H9 (cell line): ENCODE results near the gene RNF213. TPM values are rescaled to one million over a fixed set of nuclear protein-coding genes. Genes with fewer than 3 reads are reported as not detected.

Experiments used
- DNase-seq: peaks from one replicate; pipeline ENCODE4 v3.0.0-alpha.2; 2017
- H2AFZ ChIP-seq: one replicate; pipeline ENCODE4 v1.6.1; 2013; ENCODE audit warnings: mild to moderate bottlenecking, low read length, control low read depth, moderate library complexity
- H2AK5ac ChIP-seq: 2 replicates; pipeline ENCODE4 v1.6.1; 2013; ENCODE audit warnings: low read length, control low read depth, mixed read lengths; ENCODE audit not compliant: insufficient read length
- H2BK120ac ChIP-seq: one replicate; pipeline ENCODE4 v1.6.1; 2013; ENCODE audit warnings: low read depth, mild to moderate bottlenecking, low read length, control low read depth, inconsistent platforms; ENCODE audit not compliant: poor library complexity, severe bottlenecking
- H2BK12ac ChIP-seq: 2 replicates; pipeline ENCODE4 v1.6.1; 2013; ENCODE audit warnings: low read length, control low read depth, mixed read lengths, low read depth; ENCODE audit not compliant: insufficient read length
- H2BK15ac ChIP-seq: 2 replicates; pipeline ENCODE4 v1.6.1; 2013; ENCODE audit warnings: low read depth, low read length, control low read depth
- H2BK20ac ChIP-seq: one replicate; pipeline ENCODE4 v1.6.1; 2013; ENCODE audit warnings: low read depth, mild to moderate bottlenecking, low read length, control low read depth, inconsistent platforms; ENCODE audit not compliant: poor library complexity, severe bottlenecking
- H2BK5ac ChIP-seq: 2 replicates; pipeline ENCODE4 v1.6.1; 2013; ENCODE audit warnings: low read length, control low read depth, mixed read lengths; ENCODE audit not compliant: insufficient read length
- H3K14ac ChIP-seq: 2 replicates; pipeline ENCODE4 v1.6.1; 2013; ENCODE audit warnings: low read length, control low read depth; ENCODE audit not compliant: insufficient read depth
- H3K18ac ChIP-seq: 2 replicates; pipeline ENCODE4 v1.6.1; 2013; ENCODE audit warnings: low read depth, mild to moderate bottlenecking, mixed read lengths, low read length, control low read depth; ENCODE audit not compliant: insufficient read length
- H3K23ac ChIP-seq: 2 replicates; pipeline ENCODE4 v1.6.1; 2013; ENCODE audit warnings: low read length, control low read depth, mixed read lengths, low read depth; ENCODE audit not compliant: insufficient read length
- H3K23me2 ChIP-seq: 2 replicates; pipeline ENCODE4 v1.6.1; 2013; ENCODE audit warnings: low read depth, mild to moderate bottlenecking, mixed read lengths, low read length, control low read depth; ENCODE audit not compliant: insufficient read length, poor library complexity, severe bottlenecking
- H3K27ac ChIP-seq: 2 replicates; pipeline ENCODE4 v1.5.1; 2013; ENCODE audit warnings: low read length, control low read depth, mixed read lengths, low read depth; ENCODE audit not compliant: insufficient read length
- H3K27me3 ChIP-seq: 2 replicates; pipeline ENCODE4 v1.6.1; 2013; ENCODE audit warnings: low read length, control low read depth, inconsistent platforms; ENCODE audit not compliant: insufficient read depth
- H3K4ac ChIP-seq: 2 replicates; pipeline ENCODE4 v1.6.1; 2013; ENCODE audit warnings: low read depth, mild to moderate bottlenecking, control low read depth, inconsistent platforms, low read length, moderate library complexity
- H3K4me1 ChIP-seq: 2 replicates; pipeline ENCODE4 v1.6.1; 2013; ENCODE audit warnings: low read length, control low read depth, inconsistent platforms; ENCODE audit not compliant: insufficient read depth
- H3K4me2 ChIP-seq: 2 replicates; pipeline ENCODE4 v1.6.1; 2013; ENCODE audit warnings: low read length, control low read depth, mixed read lengths; ENCODE audit not compliant: insufficient read length, insufficient read depth
- H3K56ac ChIP-seq: 2 replicates; pipeline ENCODE4 v1.6.1; 2013; ENCODE audit warnings: low read depth, mild to moderate bottlenecking, mixed read lengths, low read length, control low read depth; ENCODE audit not compliant: insufficient read length
- H3K79me1 ChIP-seq: 2 replicates; pipeline ENCODE4 v1.6.1; 2013; ENCODE audit warnings: low read depth, mild to moderate bottlenecking, moderate library complexity, low read length, control low read depth, inconsistent platforms; ENCODE audit not compliant: insufficient read depth, poor library complexity, severe bottlenecking
- H3K79me2 ChIP-seq: 2 replicates; pipeline ENCODE4 v1.6.1; 2013; ENCODE audit warnings: low read length, control low read depth, inconsistent platforms; ENCODE audit not compliant: insufficient read depth
- H3K9ac ChIP-seq: 2 replicates; pipeline ENCODE4 v1.6.1; 2013; ENCODE audit warnings: low read length, control low read depth, mixed read lengths; ENCODE audit not compliant: insufficient read length; ENCODE audit errors: extremely low read depth
- H3K9me3 ChIP-seq: one replicate; pipeline ENCODE4 v1.6.1; 2013; ENCODE audit warnings: low read depth, low read length, inconsistent platforms; ENCODE audit not compliant: control insufficient read depth
- H3T11ph ChIP-seq: one replicate; pipeline ENCODE4 v1.6.1; 2013; ENCODE audit warnings: mild to moderate bottlenecking, low read length, control low read depth, inconsistent platforms
- H4K20me1 ChIP-seq: one replicate; pipeline ENCODE4 v1.6.1; 2013; ENCODE audit not compliant: control insufficient read depth, insufficient read length, insufficient read depth
- H4K5ac ChIP-seq: 2 replicates; pipeline ENCODE4 v1.6.1; 2013; ENCODE audit warnings: low read depth, mild to moderate bottlenecking, mixed read lengths, low read length, control low read depth; ENCODE audit not compliant: insufficient read length
- H4K8ac ChIP-seq: replicated peaks from 2 replicates; pipeline ENCODE4 v1.6.1; 2013; ENCODE audit warnings: low read length, control low read depth, mixed read lengths, low read depth; ENCODE audit not compliant: insufficient read length
- H4K91ac ChIP-seq: 2 replicates; pipeline ENCODE4 v1.6.1; 2013; ENCODE audit warnings: low read depth, mild to moderate bottlenecking, moderate library complexity, mixed read lengths, low read length, control low read depth; ENCODE audit not compliant: insufficient read length
- H3K27ac Mint-ChIP-seq, 3 experiments: 2 replicates in 2 of 3; 3 replicates in 1 of 3; pipeline ENCODE4 v1.8.0; 2020 to 2021; ENCODE audit warnings: mixed read lengths in 3 of 3, mild to moderate bottlenecking in 1 of 3, moderate library complexity in 1 of 3
- H3K27me3 Mint-ChIP-seq: 2 replicates; pipeline ENCODE4 v1.8.0; 2021; ENCODE audit warnings: low read depth, mild to moderate bottlenecking, moderate library complexity, mixed read lengths
- H3K36me3 Mint-ChIP-seq, 3 experiments: 2 replicates in 2 of 3; 3 replicates in 1 of 3; pipeline ENCODE4 v1.8.0; 2020 to 2021; ENCODE audit warnings: low read depth in 3 of 3, mixed read lengths in 3 of 3; ENCODE audit not compliant: insufficient read depth in 1 of 3
- H3K4me1 Mint-ChIP-seq, 2 experiments: 2 replicates each; pipeline ENCODE4 v1.8.0; 2020; ENCODE audit warnings: mixed read lengths in 2 of 2
- H3K4me3 Mint-ChIP-seq, 2 experiments: 2 replicates in 1 of 2; 3 replicates in 1 of 2; pipeline ENCODE4 v1.8.0; 2020 to 2021; ENCODE audit warnings: mild to moderate bottlenecking in 2 of 2, mixed read lengths in 2 of 2, moderate library complexity in 1 of 2
- H3K9me3 Mint-ChIP-seq, 2 experiments: 2 replicates in 1 of 2; 3 replicates in 1 of 2; pipeline ENCODE4 v1.8.0; 2020; ENCODE audit warnings: mild to moderate bottlenecking in 2 of 2, mixed read lengths in 2 of 2, moderate library complexity in 1 of 2
- WGBS: extraction: QIAGEN DNeasy Blood & Tissue Kit; methylation state at CpG from one replicate; pipeline ENCODE4 v1.1.7; 2013; ENCODE audit warnings: missing lambda C conversion rate, low lambda C conversion rate, mixed read lengths; ENCODE audit not compliant: insufficient read length; ENCODE audit errors: extremely low coverage; 5-methylcytosine and 5-hydroxymethylcytosine counted together
- total RNA-seq: library from RNA; stranded (reverse); gene quantifications from 2 replicates; pipeline ENCODE4 v1.2.1, GENCODE V29; 2021
- TF ChIP-seq, protein P1 (sequence below): fragments of 200-600 bp; sonication (generic); conservative IDR thresholded peaks from 3 replicates; pipeline ENCODE4 v1.8.0; 2021; ENCODE audit warnings: antibody characterized with exemption, mild to moderate bottlenecking

The RNF213 gene
- total RNA-seq, 1 experiment from 2014 or later = 34.3 TPM

DNA sequence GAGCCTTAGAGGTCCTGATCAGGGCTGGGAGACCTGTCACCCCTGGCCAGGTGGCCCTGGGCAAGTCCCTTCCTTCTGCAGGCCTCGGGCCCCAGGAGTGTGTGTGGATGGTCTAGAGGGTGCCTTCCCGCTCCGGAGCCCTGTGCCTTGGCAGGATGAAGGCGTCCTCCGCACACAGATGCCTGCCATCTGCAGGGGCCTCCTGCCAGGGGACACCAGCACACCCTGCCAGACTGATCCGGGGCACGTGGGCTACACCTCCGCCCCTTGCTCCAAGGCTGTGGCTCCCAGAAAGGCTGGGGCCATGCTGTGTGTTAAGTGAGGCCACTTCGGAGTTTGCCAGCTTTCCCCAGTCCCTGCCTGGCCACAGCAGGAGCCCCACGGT, 185.1 kb downstream of the RNF213 start:
- H3K9ac ChIP-seq = no peak overlapping the region
- no peak overlapping the region for H2BK20ac ChIP-seq
- no peak overlapping the region for H2AFZ ChIP-seq
- Mint-ChIP-seq H3K27ac (no peak overlapping the region), H3K4me1 (peaks cover 7 to 17% of the 10 kb centered on the region in 2 experiments), H3K4me3 (no peak overlapping the region), H3K9me3 (no peaks in the 10 kb centered on the region), H3K27me3 (peaks cover 40% of the 10 kb centered on the region), H3K36me3 (no peaks in the 10 kb centered on the region)
- no peak overlapping the region; the same call in 1 of the 2 replicates for H3K14ac ChIP-seq
- no peaks in the 10 kb centered on the region for H3K27me3 ChIP-seq
- no peak overlapping the region for H3K4me2 ChIP-seq
- TF ChIP-seq, protein P1, sequence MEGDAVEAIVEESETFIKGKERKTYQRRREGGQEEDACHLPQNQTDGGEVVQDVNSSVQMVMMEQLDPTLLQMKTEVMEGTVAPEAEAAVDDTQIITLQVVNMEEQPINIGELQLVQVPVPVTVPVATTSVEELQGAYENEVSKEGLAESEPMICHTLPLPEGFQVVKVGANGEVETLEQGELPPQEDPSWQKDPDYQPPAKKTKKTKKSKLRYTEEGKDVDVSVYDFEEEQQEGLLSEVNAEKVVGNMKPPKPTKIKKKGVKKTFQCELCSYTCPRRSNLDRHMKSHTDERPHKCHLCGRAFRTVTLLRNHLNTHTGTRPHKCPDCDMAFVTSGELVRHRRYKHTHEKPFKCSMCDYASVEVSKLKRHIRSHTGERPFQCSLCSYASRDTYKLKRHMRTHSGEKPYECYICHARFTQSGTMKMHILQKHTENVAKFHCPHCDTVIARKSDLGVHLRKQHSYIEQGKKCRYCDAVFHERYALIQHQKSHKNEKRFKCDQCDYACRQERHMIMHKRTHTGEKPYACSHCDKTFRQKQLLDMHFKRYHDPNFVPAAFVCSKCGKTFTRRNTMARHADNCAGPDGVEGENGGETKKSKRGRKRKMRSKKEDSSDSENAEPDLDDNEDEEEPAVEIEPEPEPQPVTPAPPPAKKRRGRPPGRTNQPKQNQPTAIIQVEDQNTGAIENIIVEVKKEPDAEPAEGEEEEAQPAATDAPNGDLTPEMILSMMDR = no peak
- no peaks in the 10 kb centered on the region for H3K4me1 ChIP-seq
- H3K18ac ChIP-seq = no peak overlapping the region
- H3K9me3 ChIP-seq = no peaks in the 10 kb centered on the region
- no peak overlapping the region for H3K56ac ChIP-seq
- no peak overlapping the region for H4K5ac ChIP-seq
- H3K79me1 ChIP-seq = no peaks in the 10 kb centered on the region
- H3K79me2 ChIP-seq = no peaks in the 10 kb centered on the region
- H2BK12ac ChIP-seq = no peak overlapping the region
- no peak overlapping the region for H3K27ac ChIP-seq
- H2BK15ac ChIP-seq = no peak overlapping the region
- no peak overlapping the region for H3T11ph ChIP-seq
- H3K4ac ChIP-seq = no peak overlapping the region
- no peaks in the 10 kb centered on the region for H4K20me1 ChIP-seq
- H3K23ac ChIP-seq = no peak overlapping the region
- no peak overlapping the region for H2BK120ac ChIP-seq
- no peak overlapping the region for H4K8ac ChIP-seq
- H4K91ac ChIP-seq = no peak overlapping the region
- no peak for DNase-seq
- no peaks in the 10 kb centered on the region for H3K23me2 ChIP-seq
- no peak overlapping the region for H2BK5ac ChIP-seq
- H2AK5ac ChIP-seq = no peak overlapping the region
- WGBS = no CpG with 5 or more reads among the region's 10 CpGs
